Type B pancreatic cell (in vitro differentiated cells): Measurements from ENCODE around the gene ADGRL3. TPM values are rescaled to one million over a fixed set of nuclear protein-coding genes. Genes with fewer than 3 reads are reported as not detected.

Experiments
- DNase-seq: peaks from one replicate; pipeline ENCODE4 v3.0.0; 2021; ENCODE audit warnings: mixed read lengths; ENCODE audit not compliant: unreplicated experiment; ENCODE audit errors: extremely low spot score
- H3K27ac Mint-ChIP-seq: 2 replicates; pipeline ENCODE4 v1.8.0; 2021; ENCODE audit warnings: mild to moderate bottlenecking, mixed read lengths
- H3K27me3 Mint-ChIP-seq: 2 replicates; pipeline ENCODE4 v1.8.0; 2021; ENCODE audit warnings: mixed read lengths
- H3K36me3 Mint-ChIP-seq: 2 replicates; pipeline ENCODE4 v1.8.0; 2021; ENCODE audit warnings: mixed read lengths
- H3K4me1 Mint-ChIP-seq: one replicate; pipeline ENCODE4 v1.8.0; 2021; ENCODE audit warnings: mixed read lengths; ENCODE audit not compliant: unreplicated experiment
- H3K4me3 Mint-ChIP-seq: 2 replicates; pipeline ENCODE4 v1.8.0; 2021; ENCODE audit warnings: mild to moderate bottlenecking, mixed read lengths
- H3K9me3 Mint-ChIP-seq: 2 replicates; pipeline ENCODE4 v1.8.0; 2021; ENCODE audit warnings: mixed read lengths
- CTCF ChIP-seq: fragments of 200-600 bp; sonication (generic); conservative IDR thresholded peaks from 2 replicates; pipeline ENCODE4 v1.5.0; 2021; ENCODE audit warnings: antibody characterized with exemption, mild to moderate bottlenecking
- total RNA-seq: library from RNA; stranded (reverse); gene quantifications from 2 replicates; pipeline ENCODE4 v1.2.1, GENCODE V29; 2021; ENCODE audit warnings: low replicate concordance

Gene ADGRL3
- total RNA-seq, 1 donor from 2014 or later = 53.5 TPM

GRCh38 chr4:61921920-61922319, 721.8 kb downstream of the ADGRL3 start:
- H3K27me3 Mint-ChIP-seq = peaks cover 6% of the 10 kb centered on the region
- H3K27ac Mint-ChIP-seq = no peak overlapping the region
- peaks cover 22% of the 10 kb centered on the region for H3K4me1 Mint-ChIP-seq
- peaks cover 4% of the 10 kb centered on the region for H3K36me3 Mint-ChIP-seq
- no peak for DNase-seq
- H3K4me3 Mint-ChIP-seq = no peak overlapping the region
- H3K9me3 Mint-ChIP-seq = no peaks in the 10 kb centered on the region
- TF ChIP-seq CTCF = no peak

GRCh38 chr4:61922766-61923165, 722.6 kb downstream of the ADGRL3 start:
- Mint-ChIP-seq H3K27ac (no peak overlapping the region), H3K36me3 (no peaks in the 10 kb centered on the region), H3K4me1 (peaks cover 18% of the 10 kb centered on the region), H3K4me3 (no peak overlapping the region), H3K9me3 (no peaks in the 10 kb centered on the region), H3K27me3 (peaks cover 3% of the 10 kb centered on the region)
- DNase-seq = no peak
- no peak for TF ChIP-seq CTCF

- no peak for TF ChIP-seq CTCF
- Mint-ChIP-seq H3K4me1 (peaks cover 15% of the 10 kb centered on the region), H3K9me3 (no peaks in the 10 kb centered on the region), H3K4me3 (no peak overlapping the region), H3K36me3 (no peaks in the 10 kb centered on the region), H3K27me3 (peaks cover 3% of the 10 kb centered on the region), H3K27ac (no peak overlapping the region)
- no peak for DNase-seq
Observed at GRCh38 chr4:61923179-61923578, 723.1 kb downstream of the ADGRL3 start.

GRCh38 chr4:61924131-61924530, 724.0 kb downstream of the ADGRL3 start:
- DNase-seq = no peak
- no peak for TF ChIP-seq CTCF
- H3K27ac Mint-ChIP-seq = no peak overlapping the region
- H3K9me3 Mint-ChIP-seq = no peaks in the 10 kb centered on the region
- peaks cover 5% of the 10 kb centered on the region for H3K4me1 Mint-ChIP-seq
- H3K36me3 Mint-ChIP-seq = no peaks in the 10 kb centered on the region
- peaks cover 3% of the 10 kb centered on the region for H3K27me3 Mint-ChIP-seq
- H3K4me3 Mint-ChIP-seq = no peak overlapping the region

GRCh38 chr4:61933527-61933926, 733.4 kb downstream of the ADGRL3 start:
- TF ChIP-seq CTCF = no peak
- H3K27ac Mint-ChIP-seq = no peak overlapping the region
- H3K4me1 Mint-ChIP-seq = no peaks in the 10 kb centered on the region
- H3K36me3 Mint-ChIP-seq = peaks cover 4% of the 10 kb centered on the region
- no peaks in the 10 kb centered on the region for H3K9me3 Mint-ChIP-seq
- H3K4me3 Mint-ChIP-seq = no peak overlapping the region
- H3K27me3 Mint-ChIP-seq = no peaks in the 10 kb centered on the region
- DNase-seq = no peak

- peaks cover 4% of the 10 kb centered on the region for H3K36me3 Mint-ChIP-seq
- H3K4me3 Mint-ChIP-seq = no peak overlapping the region
- no peaks in the 10 kb centered on the region for H3K9me3 Mint-ChIP-seq
- no peaks in the 10 kb centered on the region for H3K4me1 Mint-ChIP-seq
- H3K27ac Mint-ChIP-seq = no peak overlapping the region
- no peak for DNase-seq
- H3K27me3 Mint-ChIP-seq = no peaks in the 10 kb centered on the region
- TF ChIP-seq CTCF = no peak
Observed at GRCh38 chr4:61934198-61934597, 734.1 kb downstream of the ADGRL3 start.
